T-helper 1 cell treated with Interleukin-12 subunit alpha and Interleukin-12 subunit beta and Interleukin-4 antibody, amounts not matched to agents 30 ng/mL and 1 ng/mL, for 36 hours (primary cell): Measurements from ENCODE around the gene CIT. TPM values are rescaled to one million over a fixed set of nuclear protein-coding genes. Genes with fewer than 3 reads are reported as not detected.
"Not testable (repeated sequence)": the region's sequence is repeated elsewhere in the genome, so short reads cannot be mapped to it uniquely, and the experiment has no call there.

ENCODE experiments used
- intact Hi-C: fragments of 100-400 bp; cut with micrococcal nuclease; formaldehyde crosslinking; loops from one replicate; pipeline ENCODE4 v1.15.1; 2024
- total RNA-seq: library from RNA; stranded (reverse); gene quantifications from 2 replicates; pipeline ENCODE4 v1.2.3, GENCODE V29; 2022

The CIT gene, protein sequence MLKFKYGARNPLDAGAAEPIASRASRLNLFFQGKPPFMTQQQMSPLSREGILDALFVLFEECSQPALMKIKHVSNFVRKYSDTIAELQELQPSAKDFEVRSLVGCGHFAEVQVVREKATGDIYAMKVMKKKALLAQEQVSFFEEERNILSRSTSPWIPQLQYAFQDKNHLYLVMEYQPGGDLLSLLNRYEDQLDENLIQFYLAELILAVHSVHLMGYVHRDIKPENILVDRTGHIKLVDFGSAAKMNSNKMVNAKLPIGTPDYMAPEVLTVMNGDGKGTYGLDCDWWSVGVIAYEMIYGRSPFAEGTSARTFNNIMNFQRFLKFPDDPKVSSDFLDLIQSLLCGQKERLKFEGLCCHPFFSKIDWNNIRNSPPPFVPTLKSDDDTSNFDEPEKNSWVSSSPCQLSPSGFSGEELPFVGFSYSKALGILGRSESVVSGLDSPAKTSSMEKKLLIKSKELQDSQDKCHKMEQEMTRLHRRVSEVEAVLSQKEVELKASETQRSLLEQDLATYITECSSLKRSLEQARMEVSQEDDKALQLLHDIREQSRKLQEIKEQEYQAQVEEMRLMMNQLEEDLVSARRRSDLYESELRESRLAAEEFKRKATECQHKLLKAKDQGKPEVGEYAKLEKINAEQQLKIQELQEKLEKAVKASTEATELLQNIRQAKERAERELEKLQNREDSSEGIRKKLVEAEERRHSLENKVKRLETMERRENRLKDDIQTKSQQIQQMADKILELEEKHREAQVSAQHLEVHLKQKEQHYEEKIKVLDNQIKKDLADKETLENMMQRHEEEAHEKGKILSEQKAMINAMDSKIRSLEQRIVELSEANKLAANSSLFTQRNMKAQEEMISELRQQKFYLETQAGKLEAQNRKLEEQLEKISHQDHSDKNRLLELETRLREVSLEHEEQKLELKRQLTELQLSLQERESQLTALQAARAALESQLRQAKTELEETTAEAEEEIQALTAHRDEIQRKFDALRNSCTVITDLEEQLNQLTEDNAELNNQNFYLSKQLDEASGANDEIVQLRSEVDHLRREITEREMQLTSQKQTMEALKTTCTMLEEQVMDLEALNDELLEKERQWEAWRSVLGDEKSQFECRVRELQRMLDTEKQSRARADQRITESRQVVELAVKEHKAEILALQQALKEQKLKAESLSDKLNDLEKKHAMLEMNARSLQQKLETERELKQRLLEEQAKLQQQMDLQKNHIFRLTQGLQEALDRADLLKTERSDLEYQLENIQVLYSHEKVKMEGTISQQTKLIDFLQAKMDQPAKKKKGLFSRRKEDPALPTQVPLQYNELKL (N-terminal part only)
- total RNA-seq: 54.2 and 60.8 TPM in 2 replicates

GRCh38 chr12:119876761-119877638 is at the start of gene CIT:
TSS of gene CIT (minus strand) at chr12:119877320. CDS start at chr12:119876168, 1,152 bp downstream.
- intact Hi-C loops: loop anchor here (1.0 to 2.0 kb wide), 8 partner anchors 25 to 1860 kb away; partner anchors contain the start of genes MLEC and RFC5

GRCh38 chr12:119925269-119925668 is 48.1 kb upstream of the CIT start:
- intact Hi-C loops: no loop called here

DNA sequence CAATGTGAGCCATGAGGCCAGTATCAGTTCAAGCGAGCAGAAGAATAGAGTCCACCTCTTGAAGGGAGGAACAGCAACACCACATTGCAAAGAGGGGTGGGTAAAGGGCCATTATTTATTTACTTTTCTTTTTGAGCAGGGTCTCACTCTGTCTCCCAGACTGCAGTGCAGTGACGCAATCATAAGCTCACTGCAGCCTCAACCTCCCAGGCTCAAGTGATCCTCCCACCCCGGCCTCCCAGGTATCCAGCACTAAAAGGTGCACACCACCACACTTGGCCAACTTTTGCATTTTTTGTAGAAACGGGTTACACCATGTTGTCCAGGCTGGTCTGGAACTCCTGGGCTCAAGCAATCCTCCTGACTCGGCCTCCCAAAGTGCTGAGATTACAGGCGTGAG is 42.9 kb upstream of the CIT start:
- intact Hi-C loops: no loop called here

DNA sequence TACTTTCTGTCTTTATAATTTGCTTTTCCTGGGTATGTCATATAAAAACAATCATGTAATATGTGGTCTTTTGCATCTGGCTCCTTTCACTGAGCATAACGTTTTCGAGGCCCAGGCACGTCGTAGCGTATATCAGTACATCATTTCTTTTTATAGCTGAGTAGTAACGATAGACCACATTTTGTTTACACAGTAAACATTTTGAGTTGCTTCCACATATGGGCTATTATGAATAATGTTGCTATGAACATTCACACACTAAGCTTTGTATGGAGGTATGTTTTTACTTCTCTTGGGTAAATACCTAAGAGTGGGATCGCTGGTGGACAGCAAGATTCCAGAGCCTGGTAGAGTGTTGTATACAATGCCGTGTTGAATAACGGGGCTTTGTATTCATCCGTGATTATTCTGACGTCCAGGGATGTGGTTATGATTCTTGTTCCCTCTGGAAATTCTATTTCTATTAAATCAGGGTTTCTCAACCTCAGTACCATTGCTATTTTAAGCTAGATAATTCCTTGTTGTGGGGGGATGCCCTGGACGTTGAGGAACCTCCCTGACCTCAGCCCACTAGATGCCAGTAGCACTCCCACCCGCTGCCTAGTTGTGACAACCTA is 38.9 kb upstream of the CIT start:
- intact Hi-C loops: no loop called here

DNA sequence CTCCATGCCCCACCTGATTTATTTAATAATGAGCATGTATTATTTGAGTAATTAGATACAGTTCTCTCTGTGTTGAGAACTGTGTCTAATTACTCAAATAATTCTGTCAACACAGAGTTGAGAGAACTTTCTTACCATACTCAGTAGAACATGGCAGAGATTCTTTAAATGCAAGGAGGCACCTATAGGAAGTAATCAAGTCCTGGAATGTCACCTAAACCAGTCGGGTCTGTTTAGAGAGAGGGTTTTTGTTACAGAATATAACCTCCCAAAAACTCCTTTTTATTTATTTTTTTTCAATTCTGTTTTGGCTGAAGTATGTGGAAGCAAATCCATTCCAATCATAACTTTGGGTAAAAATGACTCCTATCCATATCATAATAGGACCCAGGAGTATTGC is 37.5 kb upstream of the CIT start:
- intact Hi-C loops: no loop called here

GRCh38 chr12:119913536-119914330 is 36.6 kb upstream of the CIT start:
- intact Hi-C loops: no loop called here

DNA sequence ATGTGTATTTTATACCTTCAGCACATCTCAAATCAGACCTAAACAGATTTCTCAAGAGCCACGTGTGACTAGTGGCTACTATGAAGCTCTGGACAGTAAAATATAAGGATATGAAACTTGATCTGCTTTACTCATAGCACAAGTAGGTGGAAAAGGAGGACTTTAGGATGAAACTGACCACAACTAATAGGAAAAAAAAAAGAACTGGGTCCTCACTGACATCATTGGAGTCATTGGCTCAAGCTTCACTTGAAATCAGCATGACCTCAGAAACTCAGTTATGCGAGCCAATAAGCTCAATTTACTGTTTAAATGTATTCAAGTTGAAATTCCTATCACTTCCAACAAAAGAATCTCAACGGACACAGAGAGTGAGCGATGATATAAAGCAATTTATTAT is 34.1 kb upstream of the CIT start:
- intact Hi-C loops: no loop called here

GRCh38 chr12:119910586-119910985 is 33.5 kb upstream of the CIT start:
- intact Hi-C loops: no loop called here

- intact Hi-C loops: loop anchor here (1.0 to 5.0 kb wide), 7 partner anchors 25 to 458 kb away; partner anchors contain the start of genes CIT and PRKAB1
Measured at GRCh38 chr12:119902084-119902509, 25.0 kb upstream of the CIT start.

DNA sequence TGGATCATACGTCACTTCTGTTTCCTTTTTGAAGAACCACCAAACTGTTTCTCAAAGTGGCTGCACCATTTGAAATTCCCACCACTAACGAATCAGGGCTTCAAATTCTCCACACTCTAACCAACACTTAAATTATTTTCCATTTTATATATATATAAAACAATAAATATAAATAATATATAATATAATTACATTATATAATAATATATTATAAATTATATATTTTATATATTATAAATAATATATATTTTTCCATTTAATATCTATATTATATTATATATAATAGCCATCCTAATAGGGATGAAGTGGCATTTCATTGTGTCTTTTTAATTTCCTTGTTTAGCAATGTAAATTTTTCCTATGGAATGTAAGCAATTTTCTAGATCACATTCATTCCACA is 24.6 kb upstream of the CIT start:
- intact Hi-C loops: loop anchor here (1.0 to 5.0 kb wide), 7 partner anchors 24 to 457 kb away; partner anchors contain the start of genes CIT and PRKAB1

GRCh38 chr12:119894916-119895315 is 17.8 kb upstream of the CIT start:
- intact Hi-C loops: no loop called here

- intact Hi-C loops: not testable (repeated sequence)
Measured at GRCh38 chr12:119892611-119893010, 15.5 kb upstream of the CIT start.

DNA sequence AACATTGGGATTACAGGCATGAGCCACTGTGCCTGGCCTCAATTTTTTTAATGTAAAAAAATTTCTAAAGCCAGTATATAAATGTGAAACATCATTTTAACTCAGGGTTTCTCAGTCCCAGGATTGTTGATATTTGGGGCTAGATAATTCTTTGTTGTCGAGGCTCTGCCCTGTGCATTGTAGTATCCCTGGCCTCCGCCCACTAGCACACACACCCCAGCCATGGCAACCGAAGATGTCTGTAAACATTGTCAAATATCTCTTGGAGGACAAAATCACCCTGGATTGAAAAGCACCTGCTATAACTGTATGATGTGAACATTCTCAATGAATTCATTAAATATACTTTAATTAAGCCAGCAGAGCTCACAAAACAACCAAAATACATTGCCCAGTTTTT is 8.4 kb upstream of the CIT start:
- intact Hi-C loops: no loop called here

- intact Hi-C loops: not testable (repeated sequence)
Measured at GRCh38 chr12:119883791-119884190, 6.7 kb upstream of the CIT start.

DNA sequence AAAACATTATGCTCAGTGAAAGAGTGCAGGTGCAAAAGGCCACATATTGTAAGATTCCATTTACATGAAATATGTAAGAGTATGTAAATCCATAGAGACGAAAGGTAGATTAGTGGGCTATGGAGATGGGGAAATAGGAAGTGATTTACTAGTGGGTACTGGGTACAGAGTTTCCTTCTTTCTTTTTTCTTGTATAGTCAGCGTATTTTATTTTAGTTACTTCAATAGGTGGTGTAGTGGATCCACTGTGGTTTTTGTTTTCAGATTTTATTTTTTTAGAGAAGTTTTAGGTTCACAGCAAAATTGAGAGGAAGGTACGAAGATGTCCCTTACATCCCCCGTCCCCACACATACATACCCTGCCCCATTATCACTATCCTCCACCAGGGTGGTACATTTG is 6.1 kb upstream of the CIT start:
- intact Hi-C loops: no loop called here

DNA sequence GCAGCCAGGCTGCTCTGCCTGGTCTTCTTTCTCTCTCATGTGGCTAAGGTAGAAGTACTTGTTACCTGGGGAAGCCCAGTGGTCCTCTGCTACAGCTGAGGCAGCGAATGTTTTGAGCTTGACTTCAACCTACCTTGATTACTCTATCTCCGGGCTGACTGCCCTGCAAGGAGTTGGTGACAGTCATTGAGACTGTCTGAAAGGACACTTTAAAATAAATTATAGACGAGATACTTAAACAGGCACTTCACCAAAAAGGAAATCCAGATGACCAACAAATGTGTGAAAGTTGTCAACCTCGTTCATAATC is 474 bp upstream of the CIT start:
- intact Hi-C loops: loop anchor here (1.0 to 2.0 kb wide), 8 partner anchors 25 to 1861 kb away; partner anchors contain the start of genes MLEC and RFC5

GRCh38 chr12:119870457-119870856 is 6.7 kb downstream of the CIT start:
- intact Hi-C loops: no loop called here

GRCh38 chr12:119869720-119870119 is 7.4 kb downstream of the CIT start:
- intact Hi-C loops: no loop called here

- intact Hi-C loops: no loop called here
Measured at GRCh38 chr12:119868992-119869391, 8.1 kb downstream of the CIT start.
